ENCODE data around the gene FAM221B.

Gene FAM221B

DNA sequence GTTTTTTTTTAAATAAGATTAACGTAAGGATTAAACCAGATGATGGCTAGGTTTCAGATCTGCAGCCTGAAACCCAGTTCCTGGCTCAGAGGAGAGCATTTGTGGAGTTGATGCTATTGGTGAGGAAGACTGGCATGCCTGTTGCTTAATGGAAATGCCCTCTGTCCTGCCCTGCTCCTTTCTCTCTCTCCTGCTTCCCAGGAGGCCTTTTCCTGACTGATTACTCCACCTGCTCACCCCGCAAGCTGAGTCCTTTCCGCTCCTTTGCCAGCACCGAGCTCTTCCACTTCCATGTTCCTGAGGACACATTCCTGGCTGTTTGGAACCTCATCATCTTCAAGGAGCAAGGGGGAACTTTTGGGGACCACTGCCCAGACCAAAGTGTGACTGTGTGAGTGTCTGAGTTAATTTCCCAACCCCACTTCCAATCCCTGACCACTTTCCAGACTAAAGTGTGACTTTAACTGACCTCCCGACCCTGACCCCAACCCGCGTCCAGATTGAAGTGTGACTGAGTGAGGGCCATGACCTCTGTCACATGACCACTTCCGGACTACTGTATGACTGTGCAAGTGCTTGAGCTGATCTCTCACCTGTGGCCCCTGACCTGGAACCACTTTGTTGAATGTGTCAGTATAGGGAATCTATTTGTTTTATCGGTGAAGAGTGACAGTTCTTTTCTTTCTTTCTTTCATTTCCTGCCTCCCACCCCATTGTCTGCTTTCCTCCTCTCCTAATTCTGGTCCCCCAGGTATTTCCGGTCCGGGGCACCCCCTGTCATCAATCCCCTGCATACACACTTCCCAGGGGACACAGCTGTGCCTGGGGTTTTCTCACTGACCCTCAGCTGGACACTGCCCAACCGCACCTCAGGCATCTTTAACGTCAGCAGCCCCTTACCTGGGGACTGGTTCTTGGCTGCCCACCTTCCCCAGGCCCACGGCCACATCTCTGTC lies 6.0 kb upstream of the FAM221B start:
- DNase-seq (ENCODE audit: low read depth): no peak
- TF ChIP-seq, protein P1, sequence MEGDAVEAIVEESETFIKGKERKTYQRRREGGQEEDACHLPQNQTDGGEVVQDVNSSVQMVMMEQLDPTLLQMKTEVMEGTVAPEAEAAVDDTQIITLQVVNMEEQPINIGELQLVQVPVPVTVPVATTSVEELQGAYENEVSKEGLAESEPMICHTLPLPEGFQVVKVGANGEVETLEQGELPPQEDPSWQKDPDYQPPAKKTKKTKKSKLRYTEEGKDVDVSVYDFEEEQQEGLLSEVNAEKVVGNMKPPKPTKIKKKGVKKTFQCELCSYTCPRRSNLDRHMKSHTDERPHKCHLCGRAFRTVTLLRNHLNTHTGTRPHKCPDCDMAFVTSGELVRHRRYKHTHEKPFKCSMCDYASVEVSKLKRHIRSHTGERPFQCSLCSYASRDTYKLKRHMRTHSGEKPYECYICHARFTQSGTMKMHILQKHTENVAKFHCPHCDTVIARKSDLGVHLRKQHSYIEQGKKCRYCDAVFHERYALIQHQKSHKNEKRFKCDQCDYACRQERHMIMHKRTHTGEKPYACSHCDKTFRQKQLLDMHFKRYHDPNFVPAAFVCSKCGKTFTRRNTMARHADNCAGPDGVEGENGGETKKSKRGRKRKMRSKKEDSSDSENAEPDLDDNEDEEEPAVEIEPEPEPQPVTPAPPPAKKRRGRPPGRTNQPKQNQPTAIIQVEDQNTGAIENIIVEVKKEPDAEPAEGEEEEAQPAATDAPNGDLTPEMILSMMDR (conservative IDR thresholded peaks at IDR 0.05; ENCODE audit: low read depth, low read length): no peak
- no peak overlapping the region for H3K4me3 ChIP-seq (ENCODE audit: low read length)

DNA sequence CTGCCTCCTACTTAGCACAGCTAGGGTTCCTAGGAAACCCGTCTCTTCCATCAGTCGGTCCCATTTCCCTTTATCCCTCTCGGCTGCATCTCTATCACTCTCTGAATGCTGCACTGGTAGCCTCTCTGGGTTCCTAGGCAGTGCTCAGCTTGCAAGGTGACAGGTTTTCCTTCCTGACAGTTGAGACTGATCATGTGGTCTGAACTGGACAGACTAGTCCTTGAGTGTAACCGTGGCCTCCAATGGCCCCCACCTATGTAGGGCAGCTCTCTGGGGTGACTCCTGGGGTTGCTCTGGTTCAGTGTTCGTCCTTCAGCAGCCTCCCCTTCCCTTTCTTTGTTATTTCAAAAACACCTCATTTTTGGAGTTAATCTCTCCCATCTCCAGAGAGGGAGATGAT lies 4.3 kb upstream of the FAM221B start:
- TF ChIP-seq, protein P1 (conservative IDR thresholded peaks at IDR 0.05; ENCODE audit: low read depth, low read length): no peak

DNA sequence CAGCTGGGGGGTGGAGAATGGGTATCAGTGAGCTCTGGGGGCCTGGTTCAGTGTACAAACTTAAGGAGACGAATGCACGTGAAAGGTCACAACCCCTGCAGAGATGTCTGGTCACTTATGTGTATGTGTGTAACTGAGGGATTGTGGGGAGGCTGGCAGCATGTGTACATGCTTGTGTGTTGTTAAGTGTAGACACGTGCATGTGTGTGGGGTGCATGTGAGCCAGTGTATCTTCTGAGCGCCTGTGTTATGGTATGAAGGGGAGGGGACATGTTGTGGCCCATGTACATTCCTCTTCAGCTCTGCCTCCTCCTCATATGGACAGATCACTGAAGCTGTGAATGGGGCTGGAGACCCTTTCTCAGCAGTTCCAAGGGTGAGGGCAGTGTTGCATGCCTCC lies 2.5 kb upstream of the FAM221B start:
- no peak for DNase-seq (ENCODE audit: low read depth)
- H3K4me3 ChIP-seq (ENCODE audit: low read length): no peak overlapping the region
- TF ChIP-seq, protein P1 (conservative IDR thresholded peaks at IDR 0.05; ENCODE audit: low read depth, low read length): no peak

More for the DNA sequence above, 4.3 kb upstream of the FAM221B start:
- no peak overlapping the region for H3K4me3 ChIP-seq (ENCODE audit: low read length)
- no peak for DNase-seq (ENCODE audit: low read depth)

DNA sequence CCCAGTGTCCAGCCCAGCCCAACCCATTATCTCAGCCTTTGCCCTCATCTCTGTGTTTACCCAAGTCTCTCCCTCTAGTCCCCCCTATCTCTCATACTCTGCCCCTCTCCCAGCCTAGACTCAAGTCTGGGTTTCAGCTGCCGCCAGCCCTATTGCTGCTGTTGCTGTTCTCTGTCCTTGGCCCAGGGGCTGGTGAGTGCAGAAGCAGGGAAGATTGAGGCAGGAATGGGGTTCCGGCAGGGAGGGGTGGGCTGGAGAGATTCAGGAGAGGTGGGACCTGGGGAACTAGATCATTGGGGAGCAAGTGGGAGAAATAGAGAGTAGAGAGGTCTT lies 1.2 kb upstream of the FAM221B start:
- DNase-seq (ENCODE audit: low read depth): no peak
- H3K4me3 ChIP-seq (ENCODE audit: low read length): peak overlapping the region; percentile 82
- TF ChIP-seq, protein P1 (conservative IDR thresholded peaks at IDR 0.05; ENCODE audit: low read depth, low read length): no peak

DNA sequence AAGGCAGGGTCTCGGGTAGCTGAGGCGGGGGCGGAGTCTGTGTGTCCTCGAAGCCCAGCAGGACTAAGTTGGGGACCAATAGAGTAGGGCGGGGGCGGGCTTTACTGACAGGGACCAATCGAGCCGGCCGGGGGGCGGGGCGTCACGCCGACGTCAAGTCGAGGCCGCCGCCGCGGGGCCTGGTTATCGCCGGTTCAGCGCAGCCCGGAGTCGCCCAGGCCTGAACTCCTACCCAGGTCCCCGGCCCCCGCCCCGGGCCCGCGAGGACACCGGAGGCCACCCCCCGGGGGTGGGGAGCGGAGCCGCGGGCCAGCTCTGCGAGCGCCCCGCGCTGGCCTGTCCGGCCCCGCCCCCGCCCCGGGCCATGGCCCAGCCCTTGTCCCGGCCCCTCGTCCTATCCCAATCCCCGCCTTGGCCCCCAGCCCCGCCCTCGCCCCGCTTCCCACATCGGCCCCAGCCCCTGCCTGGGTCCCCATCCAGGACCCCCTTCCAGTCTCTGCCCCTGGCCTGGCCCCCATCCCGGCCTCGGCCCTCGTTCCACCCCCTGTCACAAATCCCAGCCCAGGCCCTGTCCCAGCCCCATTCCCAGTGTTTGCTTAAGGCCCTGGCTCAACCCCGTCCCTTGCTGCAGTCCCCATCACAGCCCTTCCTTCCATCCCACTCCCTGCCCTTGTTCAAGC lies 692 bp upstream of the FAM221B start, which contains the start of gene TMEM8B:
TSS of gene TMEM8B (plus strand) at position 145 of the 680 bp plus-strand sequence. CDS start at position 365, 220 bp downstream.
- TF ChIP-seq, protein P1 (conservative IDR thresholded peaks at IDR 0.05; ENCODE audit: low read depth, low read length): no peak
- H3K4me3 ChIP-seq (ENCODE audit: low read length): peak within 1 kb of the TSS; percentile 82
- DNase-seq (ENCODE audit: low read depth): peak; percentile 60

DNA sequence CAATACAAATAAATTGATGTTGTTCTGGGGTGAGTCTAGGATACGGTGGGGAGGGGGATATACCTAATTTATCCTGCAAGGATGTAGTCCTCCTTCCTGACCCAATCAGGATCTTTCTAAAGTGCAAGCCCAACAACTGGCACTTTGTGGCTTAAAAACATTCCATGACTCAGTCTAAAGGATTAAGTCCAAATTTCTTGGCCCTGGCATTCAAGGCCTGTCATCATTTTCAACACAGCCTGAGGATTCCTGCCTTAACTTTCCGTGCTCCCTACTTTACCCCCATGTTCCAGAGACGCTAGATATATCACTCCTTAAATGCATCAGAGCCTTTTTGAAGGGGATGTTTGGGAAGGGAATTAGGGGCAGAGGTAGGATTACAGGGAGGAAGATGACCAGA lies 1.0 kb downstream of the FAM221B start:
- TF ChIP-seq, protein P1 (conservative IDR thresholded peaks at IDR 0.05; ENCODE audit: low read depth, low read length): no peak
- no peak for DNase-seq (ENCODE audit: low read depth)
- H3K4me3 ChIP-seq (ENCODE audit: low read length): no peak overlapping the region

All from retinal pigment epithelial cell (primary cell).